GM12872 (cell line): ENCODE measurements around the gene PLVAP.

ENCODE experiments used
- CTCF ChIP-seq: IDR thresholded peaks from 3 replicates; pipeline ENCODE4 v1.5.1; 2011; ENCODE audit warnings: low read depth, mild to moderate bottlenecking, low read length, moderate library complexity; ENCODE audit not compliant: insufficient read depth

The PLVAP gene

GRCh38 chr19:17340302-17340870 lies 36.8 kb downstream of the PLVAP start:
- TF ChIP-seq CTCF = no peak

- no peak for TF ChIP-seq CTCF
Measured at GRCh38 chr19:17339088-17339741, 37.9 kb downstream of the PLVAP start.

- no peak for TF ChIP-seq CTCF
Measured at GRCh38 chr19:17338433-17339078, 38.6 kb downstream of the PLVAP start.

GRCh38 chr19:17337675-17338432 lies 39.3 kb downstream of the PLVAP start:
- no peak for TF ChIP-seq CTCF

- no peak for TF ChIP-seq CTCF
Measured at GRCh38 chr19:17336872-17337674, 40.1 kb downstream of the PLVAP start, which contains the start of gene GTPBP3. Gene GTPBP3, plus strand, starts transcription at chr19:17337553. Its CDS starts 59 bp downstream, at chr19:17337612.

- TF ChIP-seq CTCF = no peak
Measured at GRCh38 chr19:17335575-17335974, 41.6 kb downstream of the PLVAP start.
